ENCODE measurements around the gene KCNH4. TPM values are rescaled to one million over a fixed set of nuclear protein-coding genes. Genes with fewer than 3 reads are reported as not detected.

KCNH4 gene
- total and polyA plus RNA-seq, 9 of the 15 experiments (the other 6 are each of a cell fraction or from before 2014, with no cell fraction given) = 0.10 to 1.8 (median 0.50) TPM

DNA sequence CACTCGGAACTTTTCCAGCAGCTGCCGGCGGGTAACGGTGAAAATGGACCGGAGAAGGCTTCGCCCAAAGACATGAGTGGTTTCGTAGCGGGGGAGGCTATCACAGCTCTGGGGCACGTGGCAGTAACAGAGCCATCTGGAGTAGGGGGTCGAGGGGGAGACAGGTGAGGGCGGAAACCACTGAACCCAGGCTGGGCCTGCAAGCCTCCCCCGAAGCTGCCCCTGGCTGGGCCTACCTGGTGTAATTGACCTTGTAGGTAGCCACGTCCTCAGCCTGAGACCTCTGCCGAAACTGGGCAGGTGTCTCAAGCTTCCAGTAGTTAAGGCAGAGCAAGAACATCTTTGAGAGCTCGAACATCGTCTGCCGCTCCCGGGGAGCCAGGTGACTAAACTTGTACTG is 61.6 kb downstream of the KCNH4 start:
- Histone ChIP-seq H3K4me1 (replicated peaks in 1 of 2; ENCODE audit: control insufficient read depth in 2 of 2, insufficient read depth in 2 of 2, low read length in 2 of 2) (peaks cover 13 to 47% of the 10 kb centered on the region in 2 experiments), H3K4me2 (ENCODE audit: insufficient read depth, low read length) (no peak overlapping the region), H2AFZ (ENCODE audit: low read depth, low read length) (no peak overlapping the region), H3K79me2 (ENCODE audit: control insufficient read depth, insufficient read depth, low read length) (peaks cover 10% of the 10 kb centered on the region; the same call in 2 of the 3 replicates), H3K4me3 (no peak overlapping the region), H3K9me1 (ENCODE audit: control insufficient read depth, insufficient read depth, low read length) (peaks cover 3% of the 10 kb centered on the region), H3K27me3 (ENCODE audit: control insufficient read depth in 2 of 2, insufficient read depth in 2 of 2, low read length in 2 of 2) (no peaks in the 10 kb centered on the region), H3K9ac (ENCODE audit: insufficient read depth in 1 of 2, low read depth in 2 of 2, low read length in 2 of 2) (peak overlapping the region in 1 of 2 experiments; percentile 28; a peak in 1 of 4 replicates), H3K36me3 (ENCODE audit: control insufficient read depth, insufficient read depth, low read length) (peaks cover 56% of the 10 kb centered on the region; the same call in 2 of the 3 replicates), H3K27ac (ENCODE audit: extremely low read depth, low read depth, low read length) (no peak overlapping the region), H4K20me1 (replicated peaks; ENCODE audit: control insufficient read depth, insufficient read depth, low read length) (no peaks in the 10 kb centered on the region), H3K9me3 (replicated peaks; ENCODE audit: control insufficient read depth, insufficient read depth, low read depth, low read length) (no peaks in the 10 kb centered on the region)
- 82% methylated on average over 13 of the region's 18 CpGs for WGBS (ENCODE audit: insufficient coverage, low coverage, missing lambda C conversion rate)
- CTCF ChIA-PET (ENCODE audit: low intra/inter-chr PET ratio) = interaction anchor here (1.2 to 1.9 kb wide), 2 partner anchors 52 to 62 kb away, joined by 3 to 12 read pairs; partner anchors contain the start of gene KCNH4
- no peak for TF ChIP-seq HMG20B (CRISPR knock-in tag; IDR thresholded peaks at IDR 0.05)
- TF ChIP-seq, protein P1, sequence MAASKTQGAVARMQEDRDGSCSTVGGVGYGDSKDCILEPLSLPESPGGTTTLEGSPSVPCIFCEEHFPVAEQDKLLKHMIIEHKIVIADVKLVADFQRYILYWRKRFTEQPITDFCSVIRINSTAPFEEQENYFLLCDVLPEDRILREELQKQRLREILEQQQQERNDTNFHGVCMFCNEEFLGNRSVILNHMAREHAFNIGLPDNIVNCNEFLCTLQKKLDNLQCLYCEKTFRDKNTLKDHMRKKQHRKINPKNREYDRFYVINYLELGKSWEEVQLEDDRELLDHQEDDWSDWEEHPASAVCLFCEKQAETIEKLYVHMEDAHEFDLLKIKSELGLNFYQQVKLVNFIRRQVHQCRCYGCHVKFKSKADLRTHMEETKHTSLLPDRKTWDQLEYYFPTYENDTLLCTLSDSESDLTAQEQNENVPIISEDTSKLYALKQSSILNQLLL (CRISPR knock-in tag; IDR thresholded peaks at IDR 0.05; ENCODE audit: borderline replicate concordance) = no peak
- intact Hi-C loops (cut with micrococcal nuclease) = loop anchor here (2.0 kb wide), 1 partner anchor 62 kb away; the partner anchor contains the start of gene KCNH4
- POLR2A ChIA-PET = interaction anchor here (0.7 to 2.1 kb wide), 5 partner anchors 8 to 366 kb away, joined by 3 to 7 read pairs (median 4); no protein-coding TSS in a partner anchor
- ATAC-seq (no peak), DNase-seq (ENCODE audit: extremely low read depth in 1 of 4, low spot score in 3 of 4) (no peak), FAIRE-seq (no peak)
- no TSS peak for BruUV-seq (replicated peaks)
- in situ Hi-C loops (cut with MboI) = loop anchor here (25.0 kb wide), 1 partner anchor 382 kb away; the partner anchor contains the start of gene HAP1

All from K562 (cell line).